OCI-LY3 (cell line): Measurements from ENCODE around the gene NHEJ1.

Source experiments
- CTCF ChIP-seq: fragments of 200-600, 300-600 bp; sonication (generic); IDR thresholded peaks from 2 replicates; pipeline ENCODE4 v1.5.1; 2014; ENCODE audit warnings: antibody characterized with exemption, low read length, low read depth
- EZH2phosphoT487 ChIP-seq: fragments of 200-600 bp; shearing (Covaris generic); IDR thresholded peaks from 2 replicates; pipeline ENCODE4 v1.6.1; 2018; ENCODE audit warnings: antibody characterized with exemption, mixed run types, low read depth

GRCh38 chr2:219109471-219109870 is 51.1 kb downstream of the NHEJ1 start:
- no peak for TF ChIP-seq CTCF
- TF ChIP-seq EZH2phosphoT487: no peak
